CD4-positive, alpha-beta memory T cell (primary cell): ENCODE data around the gene CAT. TPM values are rescaled to one million over a fixed set of nuclear protein-coding genes. Genes with fewer than 3 reads are reported as not detected.

Experiments used
- CTCF ChIA-PET: fragments of 350-600 bp; sonication (Branson Sonifier 250); formaldehyde crosslinking; loops from one replicate; lab custom pipeline; 2021; ENCODE audit warnings: inconsistent platforms; ENCODE audit not compliant: partially characterized antibody; lab: Charles Lee
- POLR2A ChIA-PET: fragments of 350-600 bp; sonication (Branson Sonifier 250); formaldehyde crosslinking; loops from one replicate; lab custom pipeline; 2021; ENCODE audit not compliant: partially characterized antibody; lab: Charles Lee
- DNase-seq, 5 donors: peaks; one replicate each; pipeline versions ENCODE4 v3.0.0 to v3.0.0-alpha.2; 2020 to 2022; ENCODE audit warnings: mixed read lengths in 1 of 5
- H3K27ac ChIP-seq: one replicate; pipeline ENCODE4 v1.7.0; 2013; ENCODE audit warnings: low read depth, low read length
- H3K27me3 ChIP-seq: 2 replicates; pipeline ENCODE4 v1.7.0; 2013; ENCODE audit warnings: mild to moderate bottlenecking, low read length, moderate library complexity; ENCODE audit not compliant: insufficient read depth
- H3K36me3 ChIP-seq: 2 replicates; pipeline ENCODE4 v1.7.0; 2013; ENCODE audit warnings: mild to moderate bottlenecking, low read length, moderate library complexity; ENCODE audit not compliant: insufficient read depth
- H3K4me1 ChIP-seq: 2 replicates; pipeline ENCODE4 v1.7.0; 2013; ENCODE audit warnings: mild to moderate bottlenecking, low read length, moderate library complexity; ENCODE audit not compliant: insufficient read depth
- H3K4me3 ChIP-seq, 2 donors: one replicate each; pipeline ENCODE4 v1.7.0; 2013; ENCODE audit warnings: low read length in 2 of 2, mild to moderate bottlenecking in 1 of 2
- H3K9me3 ChIP-seq, 2 donors: one replicate each; pipeline ENCODE4 v1.7.0; 2013; ENCODE audit warnings: low read length in 2 of 2, control low read depth in 1 of 2; ENCODE audit not compliant: control insufficient read depth in 1 of 2
- H3K27ac Mint-ChIP-seq, 7 donors: one replicate each; pipeline ENCODE4 v1.8.0; 2020 to 2021; ENCODE audit warnings: mixed read lengths in 7 of 7, mild to moderate bottlenecking in 6 of 7, inconsistent platforms in 3 of 7, moderate library complexity in 3 of 7
- H3K27me3 Mint-ChIP-seq, 2 donors: one replicate each; pipeline ENCODE4 v1.8.0; 2020 to 2021; ENCODE audit warnings: mixed read lengths in 2 of 2
- H3K36me3 Mint-ChIP-seq, 2 donors: one replicate each; pipeline ENCODE4 v1.8.0; 2020 to 2021; ENCODE audit warnings: mixed read lengths in 2 of 2, inconsistent platforms in 1 of 2, mild to moderate bottlenecking in 1 of 2
- H3K4me1 Mint-ChIP-seq, 4 donors: one replicate each; pipeline ENCODE4 v1.8.0; 2020 to 2021; ENCODE audit warnings: mixed read lengths in 4 of 4, mild to moderate bottlenecking in 1 of 4
- H3K4me3 Mint-ChIP-seq, 8 donors: one replicate each; pipeline ENCODE4 v1.8.0; 2020 to 2021; ENCODE audit warnings: mixed read lengths in 8 of 8, mild to moderate bottlenecking in 7 of 8, moderate library complexity in 6 of 8, inconsistent platforms in 3 of 8
- H3K9me3 Mint-ChIP-seq, 8 donors: one replicate each; pipeline ENCODE4 v1.8.0; 2020 to 2021; ENCODE audit warnings: mixed read lengths in 8 of 8, mild to moderate bottlenecking in 5 of 8, inconsistent platforms in 3 of 8, moderate library complexity in 1 of 8
- intact Hi-C: fragments of 100-400 bp; cut with micrococcal nuclease; formaldehyde crosslinking; loops from one replicate; pipeline ENCODE4 v1.15.1; 2023
- polyA plus RNA-seq, 2 donors: library from polyadenylated mRNA; unstranded; fragments of 300-500 nt; fragmentation: Illumina TruSeq; gene quantifications; one replicate each; pipeline ENCODE4 v1.2.3, GENCODE V29; 2021
- total RNA-seq, 2 experiments: library from RNA; stranded (reverse); gene quantifications; one replicate each; pipeline ENCODE4 v1.2.3, GENCODE V29; 2021

The CAT gene
- total and polyA plus RNA-seq, 4 experiments from 2014 or later, result 35.1 to 156 (median 59.7) TPM

- Mint-ChIP-seq H3K4me1 (peaks cover 6 to 16% (median 9%) of the 10 kb centered on the region in 4 donors), H3K27ac (no peak overlapping the region), H3K9me3 (peaks cover 0 to 18% (median 13%) of the 10 kb centered on the region in 8 donors), H3K36me3 (peaks cover 73 to 79% of the 10 kb centered on the region in 2 donors), H3K4me3 (no peak overlapping the region), H3K27me3 (no peaks in the 10 kb centered on the region)
- peaks cover 0 to 6% of the 10 kb centered on the region in 2 donors for H3K9me3 ChIP-seq
- CTCF ChIA-PET, result interaction anchor here (1.0 to 3.3 kb wide), 8 partner anchors 12 to 470 kb away, joined by 3 to 22 read pairs (median 7); partner anchors contain the start of gene ABTB2
- no peak overlapping the region for H3K4me3 ChIP-seq
- no peak for DNase-seq
- H3K36me3 ChIP-seq, result peaks cover 51% of the 10 kb centered on the region
- no peak overlapping the region for H3K27ac ChIP-seq
- intact Hi-C loops, result no loop called here
- no peaks in the 10 kb centered on the region for H3K27me3 ChIP-seq
- POLR2A ChIA-PET, result interaction anchor here (1.1 to 2.0 kb wide), 2 partner anchors 27 to 109 kb away, joined by 3 to 5 read pairs; partner anchors contain the start of gene ABTB2
- H3K4me1 ChIP-seq, result peaks cover 5% of the 10 kb centered on the region
Measured at GRCh38 chr11:34466802-34467488, 28.2 kb downstream of the CAT start.

- H3K27me3 Mint-ChIP-seq, result no peaks in the 10 kb centered on the region
- H3K4me3 Mint-ChIP-seq, result no peak overlapping the region
- ChIA-PET POLR2A (interaction anchor here (2.0 kb wide), 1 partner anchor 29 kb away, joined by 5 read pairs; no protein-coding TSS in a partner anchor), CTCF (interaction anchor here (0.7 to 3.3 kb wide), 18 partner anchors 10 to 729 kb away, joined by 3 to 22 read pairs (median 4); partner anchors contain the start of gene ABTB2)
- Histone ChIP-seq H3K27ac (no peak overlapping the region), H3K4me3 (no peak overlapping the region), H3K27me3 (no peaks in the 10 kb centered on the region), H3K9me3 (peaks cover 0 to 6% of the 10 kb centered on the region in 2 donors), H3K4me1 (peaks cover 5% of the 10 kb centered on the region), H3K36me3 (peaks cover 49% of the 10 kb centered on the region)
- DNase-seq, result peak in 4 of 5 donors; percentile 12 to 29 (median 28)
- H3K4me1 Mint-ChIP-seq, result peaks cover 6 to 16% (median 9%) of the 10 kb centered on the region in 4 donors
- peaks cover 73 to 80% of the 10 kb centered on the region in 2 donors for H3K36me3 Mint-ChIP-seq
- intact Hi-C loops, result loop anchor here (1.0 kb wide), 4 partner anchors 51 to 471 kb away; no protein-coding TSS in a partner anchor
- peak overlapping the region in 2 of 7 donors; percentile 25 to 77 for H3K27ac Mint-ChIP-seq
- H3K9me3 Mint-ChIP-seq, result peaks cover 0 to 18% (median 13%) of the 10 kb centered on the region in 8 donors
Measured at GRCh38 chr11:34468209-34468841, 29.6 kb downstream of the CAT start.

GRCh38 chr11:34473603-34474169 lies 35.0 kb downstream of the CAT start:
- H3K36me3 ChIP-seq, result peaks cover 29% of the 10 kb centered on the region
- CTCF ChIA-PET, result interaction anchor here (0.6 kb wide), 1 partner anchor 477 kb away, joined by 3 read pairs; no protein-coding TSS in a partner anchor
- H3K27ac ChIP-seq, result no peak overlapping the region
- no peak overlapping the region for H3K4me3 ChIP-seq
- Mint-ChIP-seq H3K27ac (peak overlapping the region in 1 of 7 donors; percentile 32), H3K4me3 (no peak overlapping the region), H3K9me3 (no peaks in the 10 kb centered on the region), H3K36me3 (peaks cover 32 to 46% of the 10 kb centered on the region in 2 donors), H3K27me3 (no peaks in the 10 kb centered on the region), H3K4me1 (no peaks in the 10 kb centered on the region)
- H3K27me3 ChIP-seq, result no peaks in the 10 kb centered on the region
- no peaks in the 10 kb centered on the region for H3K4me1 ChIP-seq
- DNase-seq, result no peak
- H3K9me3 ChIP-seq, result no peaks in the 10 kb centered on the region
- intact Hi-C loops, result no loop called here
- POLR2A ChIA-PET, result no interaction called here

DNA sequence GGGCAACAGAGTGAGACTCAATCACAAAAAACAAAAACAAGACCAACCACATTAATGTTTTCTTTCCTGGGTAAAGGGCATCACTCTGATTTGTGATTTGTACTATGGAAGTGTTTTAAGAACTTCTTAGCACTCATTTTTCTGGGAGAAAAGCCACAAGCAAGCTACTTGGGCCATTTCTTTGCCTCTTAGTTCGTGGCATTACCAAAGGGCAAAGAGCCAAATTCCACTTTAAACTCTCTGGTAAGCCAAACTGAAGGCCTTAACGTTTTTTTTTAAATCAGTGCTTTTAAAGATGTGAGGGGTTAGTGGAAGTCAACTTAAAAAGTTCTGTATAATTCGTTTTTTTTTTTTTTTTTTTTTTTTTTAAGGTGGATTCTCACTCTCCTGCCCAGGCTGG lies 36.9 kb downstream of the CAT start:
- H3K4me3 ChIP-seq, result no peak overlapping the region

DNA sequence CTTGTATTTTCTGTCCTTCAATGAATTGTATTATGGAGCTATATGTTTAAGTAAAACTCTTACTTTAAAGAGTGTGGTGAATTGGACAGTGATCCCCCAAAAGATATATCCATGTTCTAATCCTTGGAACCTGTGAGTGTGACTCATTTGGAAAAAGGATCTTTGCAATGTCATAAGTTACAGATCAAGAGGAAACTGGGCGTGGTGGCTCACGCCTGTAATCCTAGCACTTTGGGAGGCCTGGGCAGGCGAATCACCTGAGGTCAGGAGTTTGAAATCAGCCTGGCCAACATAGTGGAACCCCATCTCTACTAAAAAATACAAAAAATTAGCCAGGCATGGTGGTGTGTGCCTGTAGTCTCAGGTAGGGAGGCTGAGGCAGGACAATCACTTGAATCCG lies 38.1 kb downstream of the CAT start:
- no peaks in the 10 kb centered on the region for H3K4me1 Mint-ChIP-seq
- Histone ChIP-seq H3K27ac (no peak overlapping the region), H3K4me3 (no peak overlapping the region), H3K4me1 (no peaks in the 10 kb centered on the region), H3K9me3 (no peaks in the 10 kb centered on the region), H3K27me3 (no peaks in the 10 kb centered on the region), H3K36me3 (peaks cover 5% of the 10 kb centered on the region)
- H3K27ac Mint-ChIP-seq, result peak overlapping the region in 1 of 7 donors; percentile 35
- intact Hi-C loops, result no loop called here
- H3K4me3 Mint-ChIP-seq, result no peak overlapping the region
- CTCF ChIA-PET, result interaction anchor here (1.3 kb wide), 1 partner anchor 16 kb away, joined by 3 read pairs; no protein-coding TSS in a partner anchor
- POLR2A ChIA-PET, result no interaction called here
- H3K36me3 Mint-ChIP-seq, result peaks cover 17 to 21% of the 10 kb centered on the region in 2 donors
- H3K27me3 Mint-ChIP-seq, result peaks cover 2% of the 10 kb centered on the region in 2 donors
- DNase-seq, result no peak
- H3K9me3 Mint-ChIP-seq, result no peaks in the 10 kb centered on the region

More for the DNA sequence above, 36.9 kb downstream of the CAT start:
- Mint-ChIP-seq H3K4me1 (no peaks in the 10 kb centered on the region), H3K27me3 (peaks cover 0 to 2% of the 10 kb centered on the region in 2 donors), H3K36me3 (peaks cover 27 to 30% of the 10 kb centered on the region in 2 donors), H3K27ac (no peak overlapping the region), H3K4me3 (no peak overlapping the region), H3K9me3 (no peaks in the 10 kb centered on the region)
- DNase-seq, result no peak
- H3K27me3 ChIP-seq, result no peaks in the 10 kb centered on the region
- no peak overlapping the region for H3K27ac ChIP-seq
- no peaks in the 10 kb centered on the region for H3K9me3 ChIP-seq
- ChIA-PET CTCF (interaction anchor here (0.7 kb wide), 1 partner anchor 13 kb away, joined by 3 read pairs; no protein-coding TSS in a partner anchor), POLR2A (no interaction called here)
- intact Hi-C loops, result no loop called here
- no peaks in the 10 kb centered on the region for H3K4me1 ChIP-seq
- peaks cover 13% of the 10 kb centered on the region for H3K36me3 ChIP-seq

DNA sequence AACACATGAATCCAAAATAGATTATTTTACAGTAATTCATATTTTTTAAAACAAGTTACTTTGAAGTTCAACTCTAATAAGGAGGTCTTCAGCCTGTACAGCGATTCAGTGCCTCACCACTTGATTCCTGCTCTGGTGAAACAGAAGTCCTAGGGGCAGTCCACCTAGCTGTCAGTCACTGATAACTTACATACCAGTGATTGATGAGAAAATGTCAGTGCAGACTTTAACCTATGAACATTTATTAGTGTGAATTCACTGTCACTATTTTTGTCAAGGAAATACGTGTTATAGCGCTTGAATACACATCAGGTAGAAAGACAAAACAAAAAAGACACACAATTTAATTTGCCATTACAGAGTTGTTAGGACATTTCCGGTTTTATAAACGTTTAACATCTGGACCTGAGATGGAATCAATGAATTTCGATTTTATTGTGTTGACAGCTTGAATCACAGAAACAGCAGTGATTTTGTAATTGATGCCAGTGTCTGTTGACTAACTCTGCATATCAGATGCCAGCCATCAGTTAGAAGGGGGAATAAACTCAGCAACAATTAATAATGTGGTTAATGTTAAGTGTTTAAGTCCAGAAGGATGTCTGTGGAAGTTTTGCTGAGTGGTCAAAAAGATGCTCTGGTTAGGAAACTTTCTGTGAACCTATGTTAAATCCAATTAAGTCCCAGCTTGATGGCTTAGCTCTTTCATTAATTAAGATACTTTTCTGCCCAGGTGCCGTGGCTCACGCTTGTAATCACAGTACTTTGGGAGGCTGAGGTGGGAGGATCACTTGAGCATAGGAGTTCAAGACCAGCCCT lies 40.3 kb downstream of the CAT start:
- Mint-ChIP-seq H3K36me3 (peaks cover 0 to under 1% of the 10 kb centered on the region in 2 donors), H3K27ac (no peak overlapping the region), H3K27me3 (peaks cover 3 to 6% of the 10 kb centered on the region in 2 donors), H3K9me3 (no peaks in the 10 kb centered on the region), H3K4me3 (no peak overlapping the region), H3K4me1 (no peaks in the 10 kb centered on the region)
- no peak for DNase-seq
- Histone ChIP-seq H3K27me3 (no peaks in the 10 kb centered on the region), H3K36me3 (no peaks in the 10 kb centered on the region), H3K9me3 (no peaks in the 10 kb centered on the region), H3K4me3 (no peak overlapping the region), H3K4me1 (no peaks in the 10 kb centered on the region), H3K27ac (no peak overlapping the region)
- CTCF ChIA-PET, result interaction anchor here (1.4 kb wide), 2 partner anchors 11 to 13 kb away, joined by 3 to 7 read pairs; no protein-coding TSS in a partner anchor
- intact Hi-C loops, result no loop called here
- POLR2A ChIA-PET, result no interaction called here
